PFSK-1 (cell line): Measurements from ENCODE around the gene ITPA.

Experiments used
- FOXP2 ChIP-seq: optimal IDR thresholded peaks from 2 replicates; pipeline ENCODE3; 2011; ENCODE audit warnings: borderline replicate concordance, control low read depth, inconsistent platforms; ENCODE audit not compliant: insufficient read depth; ENCODE audit errors: extremely low read length, extremely low read depth
- POLR2AphosphoS5 ChIP-seq: IDR thresholded peaks from 2 replicates; pipeline ENCODE4 v1.6.1; 2012; ENCODE audit warnings: low read depth, mild to moderate bottlenecking, control low read depth, low read length, moderate library complexity
- REST ChIP-seq, 2 experiments: IDR thresholded peaks; 2 replicates each; pipeline versions ENCODE4 v1.6.1 to v1.8.0; 2011 to 2012; ENCODE audit warnings: low read depth in 2 of 2, low read length in 2 of 2, control low read depth in 1 of 2, inconsistent platforms in 1 of 2, mild to moderate bottlenecking in 1 of 2, moderate library complexity in 1 of 2; ENCODE audit not compliant: insufficient read depth in 1 of 2
- SIN3A ChIP-seq: IDR thresholded peaks from 2 replicates; pipeline ENCODE4 v1.6.1; 2012; ENCODE audit warnings: mild to moderate bottlenecking, low read length, moderate library complexity, borderline replicate concordance; ENCODE audit not compliant: insufficient read depth
- TAF1 ChIP-seq: IDR thresholded peaks from 2 replicates; pipeline ENCODE4 v1.6.1; 2012; ENCODE audit warnings: low read length, control low read depth, borderline replicate concordance; ENCODE audit not compliant: insufficient read depth

The ITPA gene

GRCh38 chr20:3233991-3234498 lies 24.7 kb downstream of the ITPA start:
- no peak for TF ChIP-seq SIN3A
- TF ChIP-seq POLR2AphosphoS5, result no peak
- TF ChIP-seq FOXP2, result no peak
- no peak for TF ChIP-seq REST (IDR thresholded peaks at IDR 0.05; ENCODE audit: insufficient read depth in 1 of 2, low read depth in 2 of 2, low read length in 2 of 2)
- TF ChIP-seq TAF1, result no peak

- TF ChIP-seq SIN3A, result no peak
- no peak for TF ChIP-seq POLR2AphosphoS5
- no peak for TF ChIP-seq REST (IDR thresholded peaks at IDR 0.05; ENCODE audit: insufficient read depth in 1 of 2, low read depth in 2 of 2, low read length in 2 of 2)
- TF ChIP-seq FOXP2, result no peak
- no peak for TF ChIP-seq TAF1
These were observed 26.5 kb downstream of the ITPA start for GRCh38 chr20:3235666-3236324.

GRCh38 chr20:3237011-3237957 lies 28.0 kb downstream of the ITPA start:
- no peak for TF ChIP-seq TAF1
- no peak for TF ChIP-seq SIN3A
- TF ChIP-seq FOXP2, result no peak
- no peak for TF ChIP-seq REST (IDR thresholded peaks at IDR 0.05; ENCODE audit: insufficient read depth in 1 of 2, low read depth in 2 of 2, low read length in 2 of 2)
- TF ChIP-seq POLR2AphosphoS5, result no peak

GRCh38 chr20:3237958-3238615 lies 28.8 kb downstream of the ITPA start:
- no peak for TF ChIP-seq FOXP2
- no peak for TF ChIP-seq REST (IDR thresholded peaks at IDR 0.05; ENCODE audit: insufficient read depth in 1 of 2, low read depth in 2 of 2, low read length in 2 of 2)
- no peak for TF ChIP-seq POLR2AphosphoS5
- no peak for TF ChIP-seq TAF1
- TF ChIP-seq SIN3A, result no peak
